ENCODE results near the gene TTC24. TPM values are rescaled to one million over a fixed set of nuclear protein-coding genes. Genes with fewer than 3 reads are reported as not detected.

Gene TTC24
- total and polyA plus RNA-seq, 2 experiments from 2014 or later: not detected

DNA sequence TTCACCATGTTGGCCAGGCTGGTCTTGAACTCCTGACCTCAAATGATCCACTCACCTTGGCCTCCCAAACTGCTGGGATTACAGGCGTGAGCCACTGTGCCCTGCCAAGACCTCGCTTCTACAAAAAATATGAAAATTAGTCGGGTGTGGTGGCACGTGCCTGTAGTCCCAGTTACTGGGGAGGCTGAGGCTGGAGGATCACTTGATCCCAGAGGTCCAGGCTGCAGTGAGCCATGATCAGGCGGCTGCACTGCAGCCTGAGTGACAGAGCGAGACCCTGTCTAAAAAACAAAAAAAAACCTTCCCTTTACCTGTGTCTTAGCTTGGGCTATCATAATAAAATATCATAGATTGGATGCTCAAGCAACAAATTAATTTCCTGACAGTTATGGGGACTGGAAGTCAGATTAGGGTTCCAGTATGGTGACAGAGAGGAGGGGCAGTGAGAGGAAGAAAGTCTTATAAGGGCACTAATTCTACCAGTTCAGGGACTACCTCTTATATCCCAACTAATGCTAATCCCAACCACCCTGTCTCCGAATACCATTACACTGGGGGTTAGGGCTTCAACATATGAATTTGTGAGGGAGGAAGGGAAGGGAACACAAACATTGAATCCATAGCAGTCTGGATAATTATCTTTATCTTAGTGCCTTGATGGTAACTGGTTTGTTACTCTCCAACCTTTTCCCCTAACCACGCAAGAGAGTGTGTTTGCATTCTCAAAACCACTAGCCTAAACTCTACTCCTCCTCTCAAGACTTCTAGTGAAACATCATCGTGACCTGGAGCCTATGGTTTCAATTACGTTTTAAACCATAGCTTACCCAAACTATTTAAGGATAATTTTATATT, 11.0 kb downstream of the TTC24 start:
- no peak for DNase-seq (ENCODE audit: low spot score)
- Histone ChIP-seq H3K36me3 (replicated peaks; ENCODE audit: insufficient read depth, low read depth) (no peaks in the 10 kb centered on the region), H3K9me3 (ENCODE audit: low read depth) (no peaks in the 10 kb centered on the region), H3K4me2 (peak overlapping the region; percentile 91), H3K27me3 (no peaks in the 10 kb centered on the region), H2AFZ (peak overlapping the region; percentile 94), H3K4me3 (peak overlapping the region; percentile 63), H3K9me2 (replicated peaks; ENCODE audit: insufficient read depth) (no peaks in the 10 kb centered on the region), H3K79me2 (peaks cover 12% of the 10 kb centered on the region), H3K4me1 (ENCODE audit: insufficient read depth) (peaks cover 3% of the 10 kb centered on the region), H4K20me1 (ENCODE audit: insufficient read depth, poor library complexity, severe bottlenecking) (no peaks in the 10 kb centered on the region), H3K27ac (peak overlapping the region; percentile 92)
- TF ChIP-seq EZH2phosphoT487 (IDR thresholded peaks at IDR 0.05; ENCODE audit: low read depth, severe bottlenecking, unreplicated experiment) (no peak), EZH2 (IDR thresholded peaks at IDR 0.05; ENCODE audit: borderline replicate concordance) (no peak)
- TF ChIP-seq, protein P1, sequence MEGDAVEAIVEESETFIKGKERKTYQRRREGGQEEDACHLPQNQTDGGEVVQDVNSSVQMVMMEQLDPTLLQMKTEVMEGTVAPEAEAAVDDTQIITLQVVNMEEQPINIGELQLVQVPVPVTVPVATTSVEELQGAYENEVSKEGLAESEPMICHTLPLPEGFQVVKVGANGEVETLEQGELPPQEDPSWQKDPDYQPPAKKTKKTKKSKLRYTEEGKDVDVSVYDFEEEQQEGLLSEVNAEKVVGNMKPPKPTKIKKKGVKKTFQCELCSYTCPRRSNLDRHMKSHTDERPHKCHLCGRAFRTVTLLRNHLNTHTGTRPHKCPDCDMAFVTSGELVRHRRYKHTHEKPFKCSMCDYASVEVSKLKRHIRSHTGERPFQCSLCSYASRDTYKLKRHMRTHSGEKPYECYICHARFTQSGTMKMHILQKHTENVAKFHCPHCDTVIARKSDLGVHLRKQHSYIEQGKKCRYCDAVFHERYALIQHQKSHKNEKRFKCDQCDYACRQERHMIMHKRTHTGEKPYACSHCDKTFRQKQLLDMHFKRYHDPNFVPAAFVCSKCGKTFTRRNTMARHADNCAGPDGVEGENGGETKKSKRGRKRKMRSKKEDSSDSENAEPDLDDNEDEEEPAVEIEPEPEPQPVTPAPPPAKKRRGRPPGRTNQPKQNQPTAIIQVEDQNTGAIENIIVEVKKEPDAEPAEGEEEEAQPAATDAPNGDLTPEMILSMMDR (IDR thresholded peaks at IDR 0.05; ENCODE audit: poor library complexity): no peak
- WGBS (ENCODE audit: low lambda C conversion rate, missing lambda C conversion rate): 85% methylated on average over 10 of the region's 10 CpGs

- WGBS (ENCODE audit: low lambda C conversion rate, missing lambda C conversion rate): 20% methylated on average over 6 of the region's 6 CpGs
- Histone ChIP-seq H3K36me3 (replicated peaks; ENCODE audit: insufficient read depth, low read depth) (no peaks in the 10 kb centered on the region), H4K20me1 (ENCODE audit: insufficient read depth, poor library complexity, severe bottlenecking) (no peaks in the 10 kb centered on the region), H3K27ac (peak overlapping the region; percentile 92), H3K4me2 (peak overlapping the region; percentile 91), H3K27me3 (no peaks in the 10 kb centered on the region), H3K79me2 (peaks cover 12% of the 10 kb centered on the region), H3K9me3 (ENCODE audit: low read depth) (no peaks in the 10 kb centered on the region), H3K4me3 (peak overlapping the region; percentile 63), H2AFZ (peak overlapping the region; percentile 94), H3K4me1 (ENCODE audit: insufficient read depth) (peaks cover 3% of the 10 kb centered on the region), H3K9me2 (replicated peaks; ENCODE audit: insufficient read depth) (no peaks in the 10 kb centered on the region)
- TF ChIP-seq EZH2 (IDR thresholded peaks at IDR 0.05; ENCODE audit: borderline replicate concordance): no peak
- no peak for TF ChIP-seq EZH2phosphoT487 (IDR thresholded peaks at IDR 0.05; ENCODE audit: low read depth, severe bottlenecking, unreplicated experiment)
- TF ChIP-seq, protein P1 (IDR thresholded peaks at IDR 0.05; ENCODE audit: poor library complexity): no peak
- no peak for DNase-seq (ENCODE audit: low spot score)
Measured at GRCh38 chr1:156591181-156591431, 11.6 kb downstream of the TTC24 start.

DNA sequence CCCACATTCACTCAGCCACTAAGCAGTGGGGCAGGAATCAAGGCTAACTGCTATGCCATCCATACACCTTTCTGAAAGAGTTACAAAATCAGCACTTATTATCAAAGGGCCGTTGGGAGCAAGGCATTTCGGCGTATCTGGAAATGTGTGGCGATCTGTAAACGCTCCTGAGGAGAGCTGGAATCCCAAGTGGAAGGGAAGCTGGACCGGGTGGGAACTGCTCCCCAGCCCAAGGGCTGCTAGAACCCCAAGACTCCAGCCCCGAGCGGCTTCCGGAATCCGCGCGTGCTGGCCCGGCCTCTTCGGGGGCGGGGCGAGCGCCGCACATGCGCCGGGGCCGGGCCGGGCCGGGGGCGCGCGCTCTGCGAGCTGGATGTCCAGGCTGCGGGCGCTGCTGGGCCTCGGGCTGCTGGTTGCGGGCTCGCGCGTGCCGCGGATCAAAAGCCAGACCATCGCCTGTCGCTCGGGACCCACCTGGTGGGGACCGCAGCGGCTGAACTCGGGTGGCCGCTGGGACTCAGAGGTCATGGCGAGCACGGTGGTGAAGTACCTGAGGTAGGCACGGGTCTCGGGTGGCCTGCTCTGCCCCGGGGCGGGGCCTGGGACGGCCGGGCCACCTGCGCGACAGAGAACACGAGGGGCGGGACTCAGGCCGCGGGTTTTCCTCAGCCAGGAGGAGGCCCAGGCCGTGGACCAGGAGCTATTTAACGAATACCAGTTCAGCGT, 12.1 kb downstream of the TTC24 start, which contains the start of gene NAXE:
Gene NAXE, plus strand, starts transcription at position 345 of the 726 bp plus-strand sequence. Its CDS starts 29 bp downstream, at position 374.
- WGBS (ENCODE audit: low lambda C conversion rate, missing lambda C conversion rate): 2% methylated on average over 49 of the region's 60 CpGs
- Histone ChIP-seq H3K36me3 (replicated peaks; ENCODE audit: insufficient read depth, low read depth) (no peaks in the 10 kb centered on the region), H3K27ac (peak within 1 kb of the TSS; percentile 92), H3K4me1 (ENCODE audit: insufficient read depth) (peaks cover 3% of the 10 kb centered on the region), H3K27me3 (no peaks in the 10 kb centered on the region), H3K79me2 (peaks cover 12% of the 10 kb centered on the region), H4K20me1 (ENCODE audit: insufficient read depth, poor library complexity, severe bottlenecking) (no peaks in the 10 kb centered on the region), H3K4me2 (peak within 1 kb of the TSS; percentile 91), H3K9me2 (replicated peaks; ENCODE audit: insufficient read depth) (no peaks in the 10 kb centered on the region), H2AFZ (peak within 1 kb of the TSS; percentile 94), H3K4me3 (peak within 1 kb of the TSS; percentile 98), H3K9me3 (ENCODE audit: low read depth) (no peaks in the 10 kb centered on the region)
- peak; percentile 91 for DNase-seq (ENCODE audit: low spot score)
- TF ChIP-seq EZH2 (IDR thresholded peaks at IDR 0.05; ENCODE audit: borderline replicate concordance) (no peak), EZH2phosphoT487 (IDR thresholded peaks at IDR 0.05; ENCODE audit: low read depth, severe bottlenecking, unreplicated experiment) (no peak)
- TF ChIP-seq, protein P1 (IDR thresholded peaks at IDR 0.05; ENCODE audit: poor library complexity): no peak

Data from hepatocyte (in vitro differentiated cells).